GM06990 (cell line): ENCODE measurements around the gene INSR.

Experiments
- DNase-seq: peaks from one replicate; pipeline ENCODE4 v3.0.0-alpha.2; 2011; ENCODE audit not compliant: insufficient read length; ENCODE audit errors: extremely low read depth
- H3K27me3 ChIP-seq: replicated peaks from 2 replicates; pipeline ENCODE4 v1.6.0; 2011; ENCODE audit warnings: low read length; ENCODE audit not compliant: control insufficient read depth, insufficient read depth
- H3K36me3 ChIP-seq: 2 replicates; pipeline ENCODE4 v1.5.1; 2011; ENCODE audit warnings: low read length; ENCODE audit not compliant: control insufficient read depth, insufficient read depth
- H3K4me3 ChIP-seq: replicated peaks from 2 replicates; pipeline ENCODE4 v1.5.1; 2011; ENCODE audit warnings: low read depth, mild to moderate bottlenecking, control low read depth, low read length
- TF ChIP-seq, protein P1 (sequence below): IDR thresholded peaks from 2 replicates; pipeline ENCODE4 v1.5.1; 2011; ENCODE audit warnings: low read length, control low read depth, mild to moderate bottlenecking, inconsistent platforms; ENCODE audit not compliant: insufficient read depth, poor library complexity, severe bottlenecking

Gene INSR

DNA sequence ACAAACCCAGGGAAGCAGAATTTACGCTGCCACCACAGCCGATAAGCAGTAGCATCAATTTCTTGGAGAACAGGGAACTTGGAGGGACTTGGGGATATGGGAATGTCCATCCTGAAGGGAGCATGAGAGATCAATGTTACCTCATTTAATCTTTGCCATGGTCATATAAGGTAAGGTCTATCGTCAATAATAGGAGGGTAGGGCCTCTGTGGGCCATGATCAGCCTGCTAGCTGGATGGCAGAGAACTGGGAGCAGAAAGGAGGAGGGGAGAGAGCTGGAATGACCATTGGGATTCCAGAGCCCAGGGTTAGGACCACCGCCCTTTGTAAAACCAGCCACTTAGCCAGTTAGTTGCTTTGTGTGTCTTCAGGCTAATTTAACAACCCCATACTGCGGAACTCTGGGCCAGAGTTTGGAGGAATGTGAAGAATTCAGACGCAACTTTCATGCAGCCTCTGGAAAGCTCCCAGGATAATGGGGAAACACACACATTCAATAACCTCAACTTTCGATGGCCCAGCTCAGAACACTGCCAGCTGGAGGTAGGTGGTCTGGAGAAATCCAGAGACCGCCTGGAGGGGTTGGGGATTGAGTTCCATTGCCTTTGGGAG, 184.4 kb downstream of the INSR start:
- Histone ChIP-seq H3K36me3 (no peaks in the 10 kb centered on the region), H3K27me3 (no peaks in the 10 kb centered on the region), H3K4me3 (no peak overlapping the region)
- TF ChIP-seq, protein P1, sequence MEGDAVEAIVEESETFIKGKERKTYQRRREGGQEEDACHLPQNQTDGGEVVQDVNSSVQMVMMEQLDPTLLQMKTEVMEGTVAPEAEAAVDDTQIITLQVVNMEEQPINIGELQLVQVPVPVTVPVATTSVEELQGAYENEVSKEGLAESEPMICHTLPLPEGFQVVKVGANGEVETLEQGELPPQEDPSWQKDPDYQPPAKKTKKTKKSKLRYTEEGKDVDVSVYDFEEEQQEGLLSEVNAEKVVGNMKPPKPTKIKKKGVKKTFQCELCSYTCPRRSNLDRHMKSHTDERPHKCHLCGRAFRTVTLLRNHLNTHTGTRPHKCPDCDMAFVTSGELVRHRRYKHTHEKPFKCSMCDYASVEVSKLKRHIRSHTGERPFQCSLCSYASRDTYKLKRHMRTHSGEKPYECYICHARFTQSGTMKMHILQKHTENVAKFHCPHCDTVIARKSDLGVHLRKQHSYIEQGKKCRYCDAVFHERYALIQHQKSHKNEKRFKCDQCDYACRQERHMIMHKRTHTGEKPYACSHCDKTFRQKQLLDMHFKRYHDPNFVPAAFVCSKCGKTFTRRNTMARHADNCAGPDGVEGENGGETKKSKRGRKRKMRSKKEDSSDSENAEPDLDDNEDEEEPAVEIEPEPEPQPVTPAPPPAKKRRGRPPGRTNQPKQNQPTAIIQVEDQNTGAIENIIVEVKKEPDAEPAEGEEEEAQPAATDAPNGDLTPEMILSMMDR = no peak
- DNase-seq = no peak

DNA sequence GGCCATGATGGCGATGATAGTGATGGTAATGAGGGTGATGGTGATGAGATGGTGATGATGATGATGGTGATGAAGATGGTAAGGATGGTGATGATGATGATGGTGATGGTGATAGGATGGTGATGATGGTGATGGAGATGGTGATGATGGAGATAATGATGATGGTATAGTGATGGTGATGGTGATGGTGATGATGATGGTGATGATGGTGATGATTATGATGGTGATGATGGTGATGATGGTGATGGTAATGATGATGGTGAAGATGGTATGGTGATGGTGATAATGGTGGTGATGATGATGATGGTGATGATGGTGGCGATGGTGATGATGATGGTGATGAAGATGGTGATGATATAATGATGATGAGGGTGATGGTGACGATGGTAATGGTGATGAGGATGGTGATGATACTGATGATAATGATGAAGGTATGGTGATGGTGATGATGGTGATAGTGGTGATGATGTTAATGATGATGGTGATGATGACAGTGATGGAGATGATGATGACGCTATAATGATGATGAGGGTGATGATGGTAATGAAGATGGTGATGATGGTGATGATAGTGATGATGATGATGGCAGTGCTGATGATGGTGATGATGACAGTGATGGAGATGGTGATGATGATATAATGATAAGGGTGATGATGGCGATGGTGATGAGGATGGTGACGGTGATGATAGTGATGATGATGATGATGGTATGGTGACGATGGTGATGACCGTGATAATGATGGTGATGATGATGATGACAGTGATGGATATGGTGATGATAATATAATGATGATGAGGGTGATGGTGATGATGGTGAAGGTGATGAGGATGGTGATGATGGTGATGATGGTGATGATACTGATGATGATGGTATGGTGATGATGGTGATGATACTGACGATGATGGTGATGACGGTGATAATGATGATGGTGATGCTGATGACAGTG, 187.2 kb downstream of the INSR start:
- no peak for DNase-seq
- H3K4me3 ChIP-seq = no peak overlapping the region
- no peaks in the 10 kb centered on the region for H3K36me3 ChIP-seq
- TF ChIP-seq, protein P1 = no peak
- H3K27me3 ChIP-seq = no peaks in the 10 kb centered on the region

DNA sequence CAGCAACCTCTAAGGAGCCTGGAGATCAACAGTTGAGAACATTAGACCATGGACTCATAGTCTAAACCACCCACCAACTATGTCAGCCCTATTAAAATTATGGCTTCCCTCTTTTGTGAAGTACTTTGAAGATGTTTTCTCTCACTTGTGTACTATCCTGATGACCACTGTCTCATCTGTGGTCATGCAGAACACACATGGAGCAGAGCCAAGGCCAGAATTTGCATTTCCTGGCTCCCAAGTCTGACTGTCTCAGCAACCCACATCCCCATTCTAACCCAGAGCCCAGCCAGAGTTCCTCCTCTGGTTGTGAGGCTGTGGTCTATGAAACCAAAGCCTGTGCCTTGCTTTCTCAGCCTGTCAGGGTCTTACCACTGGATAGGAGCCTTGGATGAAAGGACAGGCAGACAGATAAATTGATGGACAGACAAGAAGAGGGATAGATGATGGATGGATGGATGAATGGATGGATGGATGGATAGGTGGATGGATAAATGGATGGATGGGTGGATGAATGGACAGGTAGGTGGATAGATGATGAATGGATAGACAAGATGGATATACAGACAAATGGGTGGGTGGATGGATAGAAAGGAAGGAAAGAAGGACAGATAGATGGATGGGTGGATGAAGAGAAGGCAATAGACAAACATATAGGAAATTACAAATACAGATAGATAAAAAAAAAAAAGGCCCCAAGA, 189.3 kb downstream of the INSR start:
- H3K36me3 ChIP-seq = no peaks in the 10 kb centered on the region
- no peaks in the 10 kb centered on the region for H3K27me3 ChIP-seq
- no peak for DNase-seq
- TF ChIP-seq, protein P1 = no peak
- no peak overlapping the region for H3K4me3 ChIP-seq

DNA sequence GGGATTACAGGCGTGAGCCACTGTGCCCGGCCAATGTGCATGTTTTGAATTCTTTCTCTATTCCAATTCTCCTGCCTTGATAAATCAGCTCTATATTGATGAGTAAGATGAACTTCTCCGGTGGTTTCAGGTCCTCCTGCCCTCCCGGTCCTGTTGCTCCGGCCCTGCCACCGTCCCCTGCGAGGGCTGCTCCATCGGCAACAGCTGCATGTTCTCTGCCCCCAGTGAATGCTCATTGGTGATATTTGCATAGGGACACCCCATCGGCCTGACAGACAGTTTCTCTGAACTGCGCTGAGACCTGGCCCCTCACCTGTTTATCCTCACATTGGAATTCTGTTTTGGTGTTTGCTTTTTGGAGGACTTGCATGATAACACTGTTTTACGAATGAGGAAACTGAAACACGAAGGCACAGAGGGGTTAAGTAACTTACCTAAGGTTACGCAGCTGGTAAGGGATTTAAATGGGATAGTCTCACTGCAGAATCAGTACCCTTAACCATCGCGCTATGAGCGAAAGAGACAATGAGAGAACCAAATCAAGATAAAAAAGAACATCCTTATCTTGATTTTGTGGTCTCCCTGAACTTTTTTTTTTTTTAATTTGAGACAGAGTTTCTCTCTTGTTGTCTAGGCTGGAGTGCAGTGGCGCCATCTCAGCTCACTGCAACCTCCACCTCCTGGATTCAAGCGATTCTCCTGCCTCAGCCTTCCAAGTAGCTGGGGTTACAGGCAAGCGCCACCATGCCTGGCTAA, 192.5 kb downstream of the INSR start:
- TF ChIP-seq, protein P1 = no peak
- no peaks in the 10 kb centered on the region for H3K36me3 ChIP-seq
- no peak overlapping the region for H3K4me3 ChIP-seq
- no peak for DNase-seq
- H3K27me3 ChIP-seq = no peaks in the 10 kb centered on the region

DNA sequence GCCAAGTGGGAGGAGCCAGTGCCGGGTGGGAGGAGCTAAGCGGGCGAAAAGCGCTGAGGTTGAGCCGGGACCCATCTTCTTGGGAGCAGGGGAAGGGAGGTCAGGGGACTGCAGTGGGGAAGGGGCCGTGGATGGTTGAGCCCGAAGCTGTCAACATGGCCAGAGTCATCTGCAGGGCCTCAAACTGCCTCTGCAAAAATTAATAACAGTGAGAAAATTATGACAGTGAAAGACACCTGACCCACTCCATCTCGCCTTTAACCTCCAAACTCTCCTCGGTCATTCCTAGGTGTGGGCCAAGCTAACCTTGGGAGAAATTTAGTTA, 194.7 kb downstream of the INSR start:
- no peak for DNase-seq
- TF ChIP-seq, protein P1 = no peak
- no peaks in the 10 kb centered on the region for H3K36me3 ChIP-seq
- H3K27me3 ChIP-seq = no peaks in the 10 kb centered on the region
- peak overlapping the region; percentile 79 for H3K4me3 ChIP-seq
